CD4-positive, alpha-beta T cell treated with Interleukin-10 for 1 hour (primary cell): ENCODE data around the gene RYR2.
"Not testable (repeated sequence)": the region's sequence is repeated elsewhere in the genome, so short reads cannot be mapped to it uniquely, and the experiment has no call there.

ENCODE experiments used
- DNase-seq: peaks from one replicate; pipeline ENCODE4 v3.0.0-alpha.2; 2020

Gene RYR2

GRCh38 chr1:237590386-237590785, 548.4 kb downstream of the RYR2 start:
- DNase-seq: no peak

GRCh38 chr1:237591353-237591752, 549.4 kb downstream of the RYR2 start:
- no peak for DNase-seq

GRCh38 chr1:237603036-237603568, 561.1 kb downstream of the RYR2 start:
- DNase-seq: not testable (repeated sequence)

GRCh38 chr1:237608433-237608832, 566.4 kb downstream of the RYR2 start:
- no peak for DNase-seq

GRCh38 chr1:237610157-237610556, 568.2 kb downstream of the RYR2 start:
- DNase-seq: no peak

- no peak for DNase-seq
These were observed 572.0 kb downstream of the RYR2 start for GRCh38 chr1:237613984-237614383.

GRCh38 chr1:237619553-237619952, 577.6 kb downstream of the RYR2 start:
- DNase-seq: no peak

- DNase-seq: no peak
These were observed 592.9 kb downstream of the RYR2 start for GRCh38 chr1:237634922-237635321.

GRCh38 chr1:237638555-237638954, 596.6 kb downstream of the RYR2 start:
- DNase-seq: no peak

- no peak for DNase-seq
These were observed 598.2 kb downstream of the RYR2 start for GRCh38 chr1:237640011-237640671.

- no peak for DNase-seq
These were observed 599.0 kb downstream of the RYR2 start for GRCh38 chr1:237640966-237641365.

GRCh38 chr1:237650809-237651208, 608.8 kb downstream of the RYR2 start:
- DNase-seq: no peak

GRCh38 chr1:237655778-237656177, 613.8 kb downstream of the RYR2 start:
- DNase-seq: no peak

- no peak for DNase-seq
These were observed 622.4 kb downstream of the RYR2 start for GRCh38 chr1:237664348-237664747.

GRCh38 chr1:237670302-237670701, 628.3 kb downstream of the RYR2 start:
- DNase-seq: no peak

- DNase-seq: no peak
These were observed 629.3 kb downstream of the RYR2 start for GRCh38 chr1:237671262-237671661.

- DNase-seq: no peak
These were observed 630.0 kb downstream of the RYR2 start for GRCh38 chr1:237671935-237672334.

GRCh38 chr1:237672748-237673147, 630.8 kb downstream of the RYR2 start:
- DNase-seq: peak; percentile 1

- DNase-seq: no peak
These were observed 631.6 kb downstream of the RYR2 start for GRCh38 chr1:237673631-237674030.

GRCh38 chr1:237677979-237678378, 636.0 kb downstream of the RYR2 start:
- DNase-seq: peak; percentile 7

GRCh38 chr1:237679687-237680086, 637.7 kb downstream of the RYR2 start:
- no peak for DNase-seq

GRCh38 chr1:237681210-237681609, 639.2 kb downstream of the RYR2 start:
- DNase-seq: no peak

- DNase-seq: no peak
These were observed 642.3 kb downstream of the RYR2 start for GRCh38 chr1:237684236-237684635.

- no peak for DNase-seq
These were observed 643.6 kb downstream of the RYR2 start for GRCh38 chr1:237685551-237685950.

- DNase-seq: no peak
These were observed 645.8 kb downstream of the RYR2 start for GRCh38 chr1:237687804-237688203.
